Lower leg skin (tissue), 4 donors: ENCODE results near the gene CLCN1. TPM values are rescaled to one million over a fixed set of nuclear protein-coding genes. Genes with fewer than 3 reads are reported as not detected.
A peak's percentile ranks its signal among the peaks of the same experiment; 100 is the strongest.

Experiments
- DNase-seq, 2 donors: peaks; one replicate each; pipeline ENCODE4 v3.0.0-alpha.2; 2019; ENCODE audit warnings: low spot score in 2 of 2
- H3K4me3 ChIP-seq: fragments of 200-600 bp; sonication (generic); 2 replicates; pipeline ENCODE4 v1.5.1; 2017; ENCODE audit warnings: mild to moderate bottlenecking, low read depth; ENCODE audit not compliant: poor library complexity, severe bottlenecking
- POLR2A ChIP-seq, 2 donors: fragments of 450-650 bp; IDR thresholded peaks; one replicate each; pipeline ENCODE4 v1.6.1; 2016 to 2017; ENCODE audit warnings: antibody characterized with exemption in 2 of 2, mild to moderate bottlenecking in 1 of 2, moderate library complexity in 1 of 2
- WGBS, 2 donors: methylation state at CpG; one replicate each; pipeline ENCODE4 v1.1.5; 2018; 5-methylcytosine and 5-hydroxymethylcytosine counted together
- intact Hi-C: fragments of 100-400 bp; cut with DNase I; formaldehyde crosslinking; loops from one replicate; pipeline ENCODE4 v1.15.0; 2023; ENCODE audit warnings: low total_unique reads
- total RNA-seq, 4 donors: library from RNA; depleted of rRNA; stranded (reverse); fragments of >200 nt; gene quantifications; one replicate each; pipeline ENCODE4 v1.1.0, GENCODE V29; 2016
- TF ChIP-seq, protein P1 (sequence below), 3 donors: fragments of 450-650 bp; IDR thresholded peaks; one replicate each; pipeline ENCODE4 v1.5.1; 2016; ENCODE audit warnings: antibody characterized with exemption in 3 of 3, mild to moderate bottlenecking in 3 of 3, moderate library complexity in 2 of 3

The CLCN1 gene
- total RNA-seq, 4 donors from 2014 or later: not detected

DNA sequence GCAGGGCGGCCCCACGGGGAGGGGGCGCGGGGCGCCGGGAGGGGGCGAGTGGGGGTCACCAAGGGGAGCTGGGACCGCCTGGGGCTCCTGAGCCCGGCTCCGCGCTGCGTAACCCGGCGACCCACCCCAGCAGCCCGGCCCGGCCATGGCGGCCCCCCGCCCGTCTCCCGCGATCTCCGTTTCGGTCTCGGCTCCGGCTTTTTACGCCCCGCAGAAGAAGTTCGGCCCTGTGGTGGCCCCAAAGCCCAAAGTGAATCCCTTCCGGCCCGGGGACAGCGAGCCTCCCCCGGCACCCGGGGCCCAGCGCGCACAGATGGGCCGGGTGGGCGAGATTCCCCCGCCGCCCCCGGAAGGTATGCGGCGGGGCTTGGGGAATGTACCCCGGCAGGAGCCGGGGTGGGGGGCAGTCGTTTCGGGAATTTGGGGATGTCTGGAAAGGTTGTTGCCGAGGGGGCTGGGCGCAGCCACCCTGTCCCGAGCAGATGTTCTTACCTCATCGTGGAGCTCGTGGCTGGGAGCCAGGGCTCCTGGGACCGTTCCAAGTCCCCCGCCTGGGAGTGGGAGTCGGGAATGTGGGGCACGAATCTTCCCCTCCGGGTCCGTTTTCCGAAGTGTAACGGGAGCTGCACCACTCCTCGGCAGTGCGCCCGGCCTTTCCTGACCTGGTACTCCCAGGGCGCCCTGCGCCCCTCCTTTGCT is 65.7 kb downstream of the CLCN1 start:
- no peak for TF ChIP-seq POLR2A (IDR thresholded peaks at IDR 0.05)
- TF ChIP-seq, protein P1, sequence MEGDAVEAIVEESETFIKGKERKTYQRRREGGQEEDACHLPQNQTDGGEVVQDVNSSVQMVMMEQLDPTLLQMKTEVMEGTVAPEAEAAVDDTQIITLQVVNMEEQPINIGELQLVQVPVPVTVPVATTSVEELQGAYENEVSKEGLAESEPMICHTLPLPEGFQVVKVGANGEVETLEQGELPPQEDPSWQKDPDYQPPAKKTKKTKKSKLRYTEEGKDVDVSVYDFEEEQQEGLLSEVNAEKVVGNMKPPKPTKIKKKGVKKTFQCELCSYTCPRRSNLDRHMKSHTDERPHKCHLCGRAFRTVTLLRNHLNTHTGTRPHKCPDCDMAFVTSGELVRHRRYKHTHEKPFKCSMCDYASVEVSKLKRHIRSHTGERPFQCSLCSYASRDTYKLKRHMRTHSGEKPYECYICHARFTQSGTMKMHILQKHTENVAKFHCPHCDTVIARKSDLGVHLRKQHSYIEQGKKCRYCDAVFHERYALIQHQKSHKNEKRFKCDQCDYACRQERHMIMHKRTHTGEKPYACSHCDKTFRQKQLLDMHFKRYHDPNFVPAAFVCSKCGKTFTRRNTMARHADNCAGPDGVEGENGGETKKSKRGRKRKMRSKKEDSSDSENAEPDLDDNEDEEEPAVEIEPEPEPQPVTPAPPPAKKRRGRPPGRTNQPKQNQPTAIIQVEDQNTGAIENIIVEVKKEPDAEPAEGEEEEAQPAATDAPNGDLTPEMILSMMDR (IDR thresholded peaks at IDR 0.05): no peak
- peak overlapping the region; percentile 89 for H3K4me3 ChIP-seq
- intact Hi-C loops: no loop called here
- 0 to 1% methylated on average over 44 to 48 of the region's 64 CpGs for WGBS, 2 donors
- DNase-seq: peak; percentile 74 to 96

DNA sequence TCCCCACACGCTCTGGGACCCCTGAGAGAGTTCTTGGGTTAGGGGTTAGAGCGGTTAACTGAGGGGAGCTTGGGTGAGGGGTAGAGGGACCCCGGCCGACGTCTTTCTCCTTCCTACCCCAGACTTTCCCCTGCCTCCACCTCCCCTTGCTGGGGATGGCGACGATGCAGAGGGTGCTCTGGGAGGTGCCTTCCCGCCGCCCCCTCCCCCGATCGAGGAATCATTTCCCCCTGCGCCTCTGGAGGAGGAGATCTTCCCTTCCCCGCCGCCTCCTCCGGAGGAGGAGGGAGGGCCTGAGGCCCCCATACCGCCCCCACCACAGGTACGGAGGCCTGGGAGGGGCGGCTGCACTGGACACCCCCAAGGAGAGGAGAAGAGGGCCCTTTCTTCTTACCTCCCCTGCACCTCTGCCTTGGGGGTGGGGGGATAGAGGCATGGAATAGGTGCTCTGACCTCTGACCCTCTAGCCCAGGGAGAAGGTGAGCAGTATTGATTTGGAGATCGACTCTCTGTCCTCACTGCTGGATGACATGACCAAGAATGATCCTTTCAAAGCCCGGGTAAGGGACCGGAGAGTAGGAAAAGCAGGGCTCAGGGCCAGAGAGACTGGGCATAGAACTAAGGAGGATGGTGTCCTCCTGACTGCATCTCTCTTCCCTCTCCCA is 66.3 kb downstream of the CLCN1 start:
- WGBS, 2 donors: 20 to 28% methylated on average over 9 to 15 of the region's 21 CpGs
- H3K4me3 ChIP-seq: peak overlapping the region; percentile 89

DNA sequence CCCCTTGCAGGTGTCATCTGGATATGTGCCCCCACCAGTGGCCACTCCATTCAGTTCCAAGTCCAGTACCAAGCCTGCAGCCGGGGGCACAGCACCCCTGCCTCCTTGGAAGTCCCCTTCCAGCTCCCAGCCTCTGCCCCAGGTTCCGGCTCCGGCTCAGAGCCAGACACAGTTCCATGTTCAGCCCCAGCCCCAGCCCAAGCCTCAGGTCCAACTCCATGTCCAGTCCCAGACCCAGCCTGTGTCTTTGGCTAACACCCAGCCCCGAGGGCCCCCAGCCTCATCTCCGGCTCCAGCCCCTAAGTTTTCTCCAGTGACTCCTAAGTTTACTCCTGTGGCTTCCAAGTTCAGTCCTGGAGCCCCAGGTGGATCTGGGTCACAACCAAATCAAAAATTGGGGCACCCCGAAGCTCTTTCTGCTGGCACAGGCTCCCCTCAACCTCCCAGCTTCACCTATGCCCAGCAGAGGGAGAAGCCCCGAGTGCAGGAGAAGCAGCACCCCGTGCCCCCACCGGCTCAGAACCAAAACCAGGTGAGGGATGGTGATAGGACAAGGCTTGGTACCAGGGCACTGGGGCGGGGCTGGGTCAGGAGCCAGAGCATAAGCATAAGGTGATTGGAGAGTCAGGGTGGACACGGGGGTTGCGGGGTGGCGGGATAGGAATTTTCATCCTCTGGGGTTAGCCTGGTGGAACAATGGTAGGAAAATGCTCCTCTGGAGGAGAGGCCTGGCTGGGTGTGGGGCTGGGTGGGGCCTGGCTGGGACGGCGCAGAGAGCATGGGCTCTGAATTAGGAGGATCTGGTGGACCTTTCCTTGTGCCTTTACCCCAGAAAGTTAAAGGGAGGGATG is 67.1 kb downstream of the CLCN1 start:
- peak overlapping the region; percentile 89 for H3K4me3 ChIP-seq
- WGBS, 2 donors: 73 to 78% methylated on average over 15 of the region's 15 CpGs
- DNase-seq: peak in 1 of 2 donors; percentile 87
- no peak for TF ChIP-seq POLR2A (IDR thresholded peaks at IDR 0.05)
- TF ChIP-seq, protein P1 (IDR thresholded peaks at IDR 0.05): no peak
- intact Hi-C loops: no loop called here

More for the DNA sequence above, 66.3 kb downstream of the CLCN1 start:
- intact Hi-C loops: no loop called here
- peak in 1 of 2 donors; percentile 84 for DNase-seq
- TF ChIP-seq, protein P1 (IDR thresholded peaks at IDR 0.05): no peak
- no peak for TF ChIP-seq POLR2A (IDR thresholded peaks at IDR 0.05)

DNA sequence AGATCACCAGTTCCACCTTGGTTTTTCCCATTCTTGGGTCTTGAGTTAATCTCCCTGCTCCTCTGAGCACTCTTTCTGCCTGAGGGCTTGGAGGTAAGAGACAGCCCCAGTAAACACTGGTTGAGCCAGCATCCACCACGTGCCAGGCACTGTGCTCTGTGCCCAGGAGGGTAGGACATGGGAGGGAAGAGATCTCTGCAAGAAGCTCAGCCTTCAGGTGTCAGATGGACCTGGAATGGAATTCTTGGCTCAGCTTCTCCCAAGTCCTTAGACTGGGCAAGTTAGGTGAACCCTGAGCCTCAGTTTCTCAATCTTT is 67.7 kb downstream of the CLCN1 start:
- DNase-seq: peak in 1 of 2 donors; percentile 80
- intact Hi-C loops: no loop called here
- WGBS, 2 donors: 30 to 40% methylated on average over 1 of the region's 1 CpG
- H3K4me3 ChIP-seq: no peak overlapping the region
- TF ChIP-seq POLR2A (IDR thresholded peaks at IDR 0.05): no peak
- TF ChIP-seq, protein P1 (IDR thresholded peaks at IDR 0.05): no peak

DNA sequence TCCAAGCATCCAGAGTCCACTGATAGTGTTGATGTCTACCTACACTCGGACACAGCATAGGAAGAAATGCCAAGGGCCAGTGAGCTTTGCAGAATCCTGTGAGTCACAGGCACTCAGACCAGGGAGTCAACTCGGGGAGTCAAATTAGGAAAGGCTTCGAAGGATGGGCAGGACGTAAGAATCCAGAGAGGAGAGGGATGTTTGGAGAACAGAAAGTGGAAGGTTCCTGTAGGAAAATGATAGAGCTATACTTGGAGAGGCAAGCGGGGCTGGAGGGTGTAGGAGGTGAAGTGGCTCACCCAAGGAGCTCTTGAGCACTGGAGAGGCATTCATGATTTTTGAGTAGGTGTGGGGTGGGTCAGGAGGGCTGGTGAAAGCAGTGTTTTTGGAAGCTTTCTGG is 68.2 kb downstream of the CLCN1 start:
- peak in 1 of 2 donors; percentile 66 for DNase-seq
- H3K4me3 ChIP-seq: no peak overlapping the region
- TF ChIP-seq, protein P1 (IDR thresholded peaks at IDR 0.05): no peak
- no peak for TF ChIP-seq POLR2A (IDR thresholded peaks at IDR 0.05)
- 64 to 67% methylated on average over 5 of the region's 5 CpGs for WGBS, 2 donors
- intact Hi-C loops: no loop called here
